SK-N-MC (cell line): Measurements from ENCODE around the gene YES1.

Experiments
- EZH2 ChIP-seq: fragments of 200-600 bp; sonication (generic); IDR thresholded peaks from one replicate; pipeline ENCODE4 v1.6.1; 2017; ENCODE audit warnings: antibody characterized with exemption
- POLR2AphosphoS5 ChIP-seq: IDR thresholded peaks from 2 replicates; pipeline ENCODE4 v1.6.1; 2012; ENCODE audit warnings: mild to moderate bottlenecking, low read depth, low read length, borderline replicate concordance

- no peak for TF ChIP-seq POLR2AphosphoS5
- no peak for TF ChIP-seq EZH2
Observed at GRCh38 chr18:686339-687111, 125.5 kb downstream of the YES1 start.
